Testis (tissue), 3 donors: ENCODE measurements around the gene PPP6R3. TPM values are rescaled to one million over a fixed set of nuclear protein-coding genes. Genes with fewer than 3 reads are reported as not detected.

Source experiments
- DNase-seq: peaks from one replicate; pipeline ENCODE4 v3.0.0-alpha.2; 2019
- H3K27ac ChIP-seq, 2 donors: fragments of 200-600 bp; sonication (generic); one replicate each; pipeline ENCODE4 v1.5.1; 2019
- H3K27me3 ChIP-seq: fragments of 200-600 bp; sonication (generic); one replicate; pipeline ENCODE4 v1.5.1; 2019
- H3K36me3 ChIP-seq: fragments of 200-600 bp; sonication (generic); one replicate; pipeline ENCODE4 v1.5.1; 2017; ENCODE audit warnings: low read depth; ENCODE audit errors: missing control alignments
- H3K4me1 ChIP-seq: fragments of 200-600 bp; sonication (generic); one replicate; pipeline ENCODE4 v1.5.1; 2019
- H3K4me3 ChIP-seq, 2 donors: fragments of 200-600 bp; sonication (generic); one replicate each; pipeline ENCODE4 v1.5.1; 2017 to 2019
- H3K9me3 ChIP-seq: fragments of 200-600 bp; sonication (generic); one replicate; pipeline ENCODE4 v1.5.1; 2017
- CTCF ChIP-seq, 3 experiments: fragments of 450-650 bp in 2 of 3; fragments of 200-600 bp in 1 of 3; sonication (generic) in 1 of 3; IDR thresholded peaks; one replicate each; pipeline ENCODE4 v1.5.1; 2016 to 2019; ENCODE audit warnings: antibody characterized with exemption in 3 of 3, mild to moderate bottlenecking in 2 of 3, moderate library complexity in 1 of 3
- POLR2A ChIP-seq: fragments of 450-650 bp; IDR thresholded peaks from one replicate; pipeline ENCODE4 v1.6.1; 2017; ENCODE audit warnings: antibody characterized with exemption, mild to moderate bottlenecking, moderate library complexity
- WGBS, 2 donors: methylation state at CpG; one replicate each; pipeline ENCODE4 v1.1.5; 2018; 5-methylcytosine and 5-hydroxymethylcytosine counted together
- intact Hi-C: fragments of 100-400 bp; cut with DNase I; formaldehyde crosslinking; loops from one replicate; pipeline ENCODE4 v1.15.1; 2023; ENCODE audit warnings: low total_unique reads
- polyA plus RNA-seq: library from polyadenylated mRNA; stranded (reverse); fragments of 350-450 nt; fragmentation: Illumina TruSeq; extraction: RNeasy Lipid Tissue Mini Kit (QIAGEN cat#74804); gene quantifications from one replicate; pipeline ENCODE4 v1.2.3, GENCODE V29; 2014; ENCODE audit warnings: low read depth, low replicate concordance; ENCODE audit not compliant: insufficient read depth
- total RNA-seq, 2 donors: library from RNA; depleted of rRNA; stranded (reverse); fragments of >200 nt; gene quantifications; one replicate each; pipeline ENCODE4 v1.2.3, GENCODE V29; 2016

Gene PPP6R3
- total and polyA plus RNA-seq, 3 donors from 2014 or later, result 88.5 to 190 (median 188) TPM

DNA sequence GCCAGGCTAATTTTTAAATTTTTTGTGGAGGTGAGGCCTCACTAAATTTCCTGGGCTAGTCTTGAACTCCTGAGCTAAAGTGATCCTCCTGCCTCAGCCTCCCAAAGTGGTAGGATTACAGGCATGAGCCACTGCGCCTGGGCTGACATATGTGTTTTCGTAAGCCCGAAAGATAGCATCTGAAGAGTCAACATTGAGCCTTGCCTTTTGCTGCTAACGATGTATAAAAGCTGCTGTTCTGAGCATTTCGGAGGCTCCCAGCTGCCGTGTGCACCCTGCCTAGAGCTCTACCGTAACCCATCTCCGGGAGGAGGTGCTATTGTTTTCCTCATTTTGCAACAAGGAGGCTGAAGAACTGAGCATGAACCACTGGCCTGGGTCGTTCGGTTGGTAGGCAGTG lies 18.1 kb upstream of the PPP6R3 start:
- intact Hi-C loops, result no loop called here
- no peaks in the 10 kb centered on the region for H3K36me3 ChIP-seq
- H3K27me3 ChIP-seq, result no peaks in the 10 kb centered on the region
- no peaks in the 10 kb centered on the region for H3K9me3 ChIP-seq
- WGBS, 2 donors, result 86 to 90% methylated on average over 10 of the region's 10 CpGs
- no peak overlapping the region for H3K4me3 ChIP-seq
- H3K27ac ChIP-seq, result no peak overlapping the region
- DNase-seq, result no peak
- TF ChIP-seq POLR2A (no peak), CTCF (IDR thresholded peaks at IDR 0.05) (no peak)
- no peaks in the 10 kb centered on the region for H3K4me1 ChIP-seq

DNA sequence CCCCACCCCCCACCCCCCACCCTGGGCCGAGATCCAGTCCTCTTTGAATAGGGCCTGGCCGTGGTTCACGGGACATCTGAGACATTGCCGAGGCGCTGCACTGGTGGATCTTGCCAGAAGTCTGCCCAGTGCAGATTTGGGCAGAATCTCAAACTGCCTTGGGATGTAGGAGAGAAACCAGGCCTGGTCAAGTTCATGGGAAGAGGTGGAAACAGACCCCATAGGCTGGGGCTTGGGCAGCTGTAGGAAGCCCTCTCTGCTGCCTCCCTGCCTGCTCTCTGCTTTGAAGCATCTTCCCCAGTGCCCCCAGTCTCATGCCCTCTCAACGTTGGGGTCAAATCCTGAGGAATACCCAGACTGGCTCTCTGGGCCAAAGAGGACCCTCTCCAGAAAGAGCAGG lies 16.0 kb upstream of the PPP6R3 start:
- WGBS, 2 donors, result 90 to 93% methylated on average over 6 of the region's 6 CpGs
- Histone ChIP-seq H3K27me3 (no peaks in the 10 kb centered on the region), H3K9me3 (no peaks in the 10 kb centered on the region), H3K4me3 (no peak overlapping the region), H3K4me1 (no peaks in the 10 kb centered on the region), H3K27ac (no peak overlapping the region), H3K36me3 (no peaks in the 10 kb centered on the region)
- TF ChIP-seq CTCF (IDR thresholded peaks at IDR 0.05) (no peak), POLR2A (no peak)
- DNase-seq, result no peak
- intact Hi-C loops, result no loop called here

GRCh38 chr11:68445531-68446035 lies 15.0 kb upstream of the PPP6R3 start:
- 93 to 96% methylated on average over 11 of the region's 11 CpGs for WGBS, 2 donors
- H3K4me3 ChIP-seq, result no peak overlapping the region
- H3K27me3 ChIP-seq, result no peaks in the 10 kb centered on the region
- intact Hi-C loops, result no loop called here
- H3K36me3 ChIP-seq, result no peaks in the 10 kb centered on the region
- H3K4me1 ChIP-seq, result no peaks in the 10 kb centered on the region
- no peaks in the 10 kb centered on the region for H3K9me3 ChIP-seq
- H3K27ac ChIP-seq, result no peak overlapping the region
- no peak for TF ChIP-seq POLR2A
- TF ChIP-seq CTCF (IDR thresholded peaks at IDR 0.05), result no peak
- DNase-seq, result no peak

GRCh38 chr11:68446046-68446725 lies 14.4 kb upstream of the PPP6R3 start:
- WGBS, 2 donors, result 91 to 98% methylated on average over 5 to 18 of the region's 18 CpGs
- no peak for TF ChIP-seq POLR2A
- no peak for TF ChIP-seq CTCF (IDR thresholded peaks at IDR 0.05)
- no peak for DNase-seq
- Histone ChIP-seq H3K27ac (no peak overlapping the region), H3K36me3 (no peaks in the 10 kb centered on the region), H3K27me3 (no peaks in the 10 kb centered on the region), H3K4me3 (no peak overlapping the region), H3K9me3 (no peaks in the 10 kb centered on the region), H3K4me1 (no peaks in the 10 kb centered on the region)
- intact Hi-C loops, result no loop called here
